ENCODE measurements around the gene ADGRF5. TPM values are rescaled to one million over a fixed set of nuclear protein-coding genes. Genes with fewer than 3 reads are reported as not detected.

The ADGRF5 gene
- total RNA-seq, 4 donors from 2014 or later = 3.8 to 9.9 (median 5.4) TPM

DNA sequence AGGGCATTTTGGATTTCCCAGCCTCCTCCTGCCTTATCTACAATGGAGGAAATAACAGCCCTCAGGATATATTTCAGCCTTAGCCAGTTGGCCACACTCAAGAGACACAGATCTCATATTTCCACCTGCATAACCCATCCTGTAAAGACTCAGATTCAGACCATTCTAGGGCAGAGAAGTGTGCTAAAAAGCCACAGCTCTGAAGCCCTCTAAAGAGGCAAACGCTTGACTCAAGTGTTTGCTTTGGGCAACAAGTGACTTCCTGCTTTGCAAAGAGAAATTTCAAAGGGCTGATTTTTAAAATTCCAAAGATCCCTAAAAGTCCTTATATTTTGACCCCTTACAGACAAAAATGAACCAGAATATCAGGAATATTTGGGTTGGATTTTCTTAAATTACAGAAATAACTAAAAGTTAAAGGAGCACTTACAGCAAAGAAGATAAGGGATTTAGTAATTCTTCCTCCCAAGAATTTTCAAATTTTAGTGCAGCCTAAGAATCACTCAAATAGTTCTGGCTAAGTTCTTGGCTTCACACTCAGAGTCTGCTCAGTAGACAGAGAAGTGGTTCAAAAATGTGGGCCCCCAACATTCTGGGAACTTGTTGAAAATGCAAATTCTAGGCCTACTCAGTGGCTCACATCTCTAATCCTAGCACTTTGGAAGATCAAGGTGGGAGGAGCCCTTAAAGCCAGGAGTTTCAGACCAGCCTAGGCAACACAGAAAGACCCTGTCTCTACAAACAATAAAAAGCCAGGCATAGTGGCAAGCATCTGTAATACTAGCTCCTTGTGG lies 18.9 kb upstream of the ADGRF5 start:
- H3K4me1 ChIP-seq = no peaks in the 10 kb centered on the region
- H3K9me3 ChIP-seq = no peaks in the 10 kb centered on the region
- TF ChIP-seq POLR2A (IDR thresholded peaks at IDR 0.05) = no peak
- TF ChIP-seq, protein P1, sequence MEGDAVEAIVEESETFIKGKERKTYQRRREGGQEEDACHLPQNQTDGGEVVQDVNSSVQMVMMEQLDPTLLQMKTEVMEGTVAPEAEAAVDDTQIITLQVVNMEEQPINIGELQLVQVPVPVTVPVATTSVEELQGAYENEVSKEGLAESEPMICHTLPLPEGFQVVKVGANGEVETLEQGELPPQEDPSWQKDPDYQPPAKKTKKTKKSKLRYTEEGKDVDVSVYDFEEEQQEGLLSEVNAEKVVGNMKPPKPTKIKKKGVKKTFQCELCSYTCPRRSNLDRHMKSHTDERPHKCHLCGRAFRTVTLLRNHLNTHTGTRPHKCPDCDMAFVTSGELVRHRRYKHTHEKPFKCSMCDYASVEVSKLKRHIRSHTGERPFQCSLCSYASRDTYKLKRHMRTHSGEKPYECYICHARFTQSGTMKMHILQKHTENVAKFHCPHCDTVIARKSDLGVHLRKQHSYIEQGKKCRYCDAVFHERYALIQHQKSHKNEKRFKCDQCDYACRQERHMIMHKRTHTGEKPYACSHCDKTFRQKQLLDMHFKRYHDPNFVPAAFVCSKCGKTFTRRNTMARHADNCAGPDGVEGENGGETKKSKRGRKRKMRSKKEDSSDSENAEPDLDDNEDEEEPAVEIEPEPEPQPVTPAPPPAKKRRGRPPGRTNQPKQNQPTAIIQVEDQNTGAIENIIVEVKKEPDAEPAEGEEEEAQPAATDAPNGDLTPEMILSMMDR (IDR thresholded peaks at IDR 0.05) = no peak
- H3K4me3 ChIP-seq = no peak overlapping the region
- no peak for DNase-seq
- no peak overlapping the region for H3K27ac ChIP-seq
- H3K27me3 ChIP-seq = no peaks in the 10 kb centered on the region
- H3K36me3 ChIP-seq = no peaks in the 10 kb centered on the region

DNA sequence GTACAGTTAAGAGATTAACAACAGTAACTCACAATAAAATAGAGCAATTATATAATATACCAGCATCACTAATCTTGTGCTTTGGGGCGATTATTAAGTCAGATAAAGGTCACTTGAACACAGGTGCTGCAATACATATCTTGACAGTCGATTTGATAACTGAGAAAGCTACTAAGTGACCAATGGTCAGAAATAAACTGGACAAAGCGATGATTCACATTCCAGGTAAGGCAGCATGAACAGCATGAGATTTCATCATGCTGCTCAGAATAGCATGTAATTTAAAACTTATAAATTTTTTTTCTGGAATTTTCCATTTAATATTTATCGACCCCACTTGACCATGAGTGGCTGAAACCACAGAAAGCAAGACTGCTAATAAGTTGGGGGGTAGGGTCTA lies 15.9 kb upstream of the ADGRF5 start:
- H3K4me3 ChIP-seq = no peak overlapping the region
- H3K4me1 ChIP-seq = no peaks in the 10 kb centered on the region
- no peaks in the 10 kb centered on the region for H3K36me3 ChIP-seq
- DNase-seq = no peak
- H3K27me3 ChIP-seq = no peaks in the 10 kb centered on the region
- no peaks in the 10 kb centered on the region for H3K9me3 ChIP-seq
- TF ChIP-seq POLR2A (IDR thresholded peaks at IDR 0.05) = no peak
- TF ChIP-seq, protein P1 (IDR thresholded peaks at IDR 0.05) = no peak
- H3K27ac ChIP-seq = no peak overlapping the region

DNA sequence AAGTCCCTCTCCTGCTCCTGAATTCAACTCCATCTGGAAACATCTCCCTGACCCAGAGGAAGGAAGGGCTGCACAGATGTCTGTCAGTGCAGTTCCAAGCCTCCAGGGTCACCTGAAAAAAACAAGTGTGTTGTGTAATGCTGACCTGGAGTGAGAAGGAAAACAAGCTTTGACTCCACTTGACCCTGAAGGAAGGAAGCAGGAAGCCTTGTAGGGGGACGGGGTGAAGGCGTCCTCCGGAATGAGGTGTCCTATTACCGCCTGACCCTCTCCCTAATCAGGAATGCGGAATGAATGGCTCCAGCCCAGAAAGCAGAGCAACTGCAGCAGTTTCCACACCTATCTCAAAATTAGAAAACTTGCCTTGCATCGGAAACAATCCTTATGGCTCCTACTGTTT lies 13.9 kb upstream of the ADGRF5 start:
- Histone ChIP-seq H3K36me3 (no peaks in the 10 kb centered on the region), H3K4me3 (no peak overlapping the region), H3K9me3 (no peaks in the 10 kb centered on the region), H3K27me3 (no peaks in the 10 kb centered on the region), H3K4me1 (no peaks in the 10 kb centered on the region), H3K27ac (no peak overlapping the region)
- DNase-seq = no peak
- TF ChIP-seq POLR2A (IDR thresholded peaks at IDR 0.05) = no peak
- TF ChIP-seq, protein P1 (IDR thresholded peaks at IDR 0.05) = no peak

DNA sequence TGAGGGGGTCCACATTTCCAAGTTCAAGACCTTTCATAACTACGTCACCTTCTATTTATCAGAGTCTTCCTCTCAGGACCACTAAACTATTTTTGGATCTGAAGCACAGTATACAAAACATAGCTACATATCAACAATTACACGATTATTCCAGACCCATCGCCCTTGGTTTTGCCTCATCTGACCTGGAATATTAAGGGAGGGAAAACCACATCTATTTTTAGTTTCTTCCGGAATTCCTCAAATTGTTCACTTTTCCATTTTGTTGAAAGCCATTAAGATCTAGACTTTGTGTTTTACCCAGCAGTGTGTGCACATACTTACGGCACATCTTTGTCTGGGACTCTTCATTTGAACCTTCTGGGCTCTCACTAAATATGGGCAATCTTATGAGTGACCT lies 12.0 kb upstream of the ADGRF5 start:
- no peaks in the 10 kb centered on the region for H3K9me3 ChIP-seq
- TF ChIP-seq, protein P1 (IDR thresholded peaks at IDR 0.05) = no peak
- TF ChIP-seq POLR2A (IDR thresholded peaks at IDR 0.05) = no peak

DNA sequence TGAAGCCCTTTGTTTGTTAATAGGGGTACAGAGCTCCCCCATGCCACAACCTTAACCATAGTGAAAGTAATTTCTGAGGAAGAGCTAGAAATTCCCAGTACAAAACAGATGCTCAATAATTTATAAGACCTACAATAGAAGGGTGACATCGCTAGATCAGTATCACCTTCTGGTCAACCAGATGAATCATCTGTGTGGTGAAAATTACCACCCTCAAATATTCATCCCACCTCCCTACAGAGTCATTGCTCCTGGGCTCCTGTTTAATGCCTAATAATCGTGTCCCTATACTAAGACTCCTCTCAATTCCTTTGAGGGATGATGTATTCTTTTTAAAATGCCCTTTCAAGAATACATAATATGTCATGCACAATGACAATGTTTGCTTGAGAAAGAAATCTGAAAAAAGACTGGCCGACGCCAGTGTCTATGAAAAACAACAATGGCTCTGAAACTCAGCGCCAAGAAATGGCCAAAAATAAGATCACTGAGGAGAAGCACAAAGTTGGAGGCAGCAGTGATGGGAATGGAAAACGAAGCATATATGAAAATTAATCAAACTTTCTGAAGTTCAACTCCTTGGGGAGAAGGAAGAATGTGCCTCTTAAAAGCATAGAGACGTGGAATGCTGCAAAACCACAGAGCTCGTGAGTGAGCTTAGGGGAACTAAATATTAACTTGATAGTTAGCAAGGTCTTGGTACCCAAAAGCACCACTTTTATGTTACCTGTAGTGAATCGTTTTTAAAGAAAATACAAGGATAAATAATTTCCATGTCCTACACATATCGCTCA lies 11.0 kb upstream of the ADGRF5 start:
- Histone ChIP-seq H3K36me3 (no peaks in the 10 kb centered on the region), H3K27me3 (no peaks in the 10 kb centered on the region), H3K4me3 (no peak overlapping the region), H3K27ac (peak overlapping the region in 1 of 4 donors; percentile 40), H3K9me3 (no peaks in the 10 kb centered on the region), H3K4me1 (no peaks in the 10 kb centered on the region)
- DNase-seq = no peak
- TF ChIP-seq, protein P1 (IDR thresholded peaks at IDR 0.05) = no peak
- no peak for TF ChIP-seq POLR2A (IDR thresholded peaks at IDR 0.05)

More for the DNA sequence above, 12.0 kb upstream of the ADGRF5 start:
- Histone ChIP-seq H3K4me1 (no peaks in the 10 kb centered on the region), H3K36me3 (no peaks in the 10 kb centered on the region), H3K27ac (no peak overlapping the region), H3K4me3 (no peak overlapping the region), H3K27me3 (no peaks in the 10 kb centered on the region)
- no peak for DNase-seq

Data from Peyer's patch (tissue), 4 donors.